ENCODE results near the gene UNC5B. TPM values are rescaled to one million over a fixed set of nuclear protein-coding genes. Genes with fewer than 3 reads are reported as not detected.
"Not testable (repeated sequence)": the region's sequence is repeated elsewhere in the genome, so short reads cannot be mapped to it uniquely, and the experiment has no call there.

The UNC5B gene
- total RNA-seq, 1 donor = 9.9 TPM

- DNase-seq (ENCODE audit: low read depth) = no peak
- H3K4me3 ChIP-seq (ENCODE audit: low read depth, low read length) = no peak overlapping the region
- TF ChIP-seq CTCF (IDR thresholded peaks at IDR 0.05; ENCODE audit: insufficient read depth, low read depth, low read length) = no peak
These were observed 80.5 kb downstream of the UNC5B start for GRCh38 chr10:71292624-71293445.

- DNase-seq (ENCODE audit: low read depth) = no peak
- H3K4me3 ChIP-seq (ENCODE audit: low read depth, low read length) = no peak overlapping the region
- no peak for TF ChIP-seq CTCF (IDR thresholded peaks at IDR 0.05; ENCODE audit: insufficient read depth, low read depth, low read length)
These were observed 81.2 kb downstream of the UNC5B start for GRCh38 chr10:71293446-71294084.

- TF ChIP-seq CTCF (IDR thresholded peaks at IDR 0.05; ENCODE audit: insufficient read depth, low read depth, low read length) = no peak
- no peak overlapping the region for H3K4me3 ChIP-seq (ENCODE audit: low read depth, low read length)
- no peak for DNase-seq (ENCODE audit: low read depth)
These were observed 81.8 kb downstream of the UNC5B start for GRCh38 chr10:71294091-71294561.

GRCh38 chr10:71294856-71295255, 82.5 kb downstream of the UNC5B start:
- DNase-seq (ENCODE audit: low read depth) = no peak
- TF ChIP-seq CTCF (IDR thresholded peaks at IDR 0.05; ENCODE audit: insufficient read depth, low read depth, low read length) = no peak
- H3K4me3 ChIP-seq (ENCODE audit: low read depth, low read length) = no peak overlapping the region

GRCh38 chr10:71295641-71296040, 83.3 kb downstream of the UNC5B start:
- no peak for DNase-seq (ENCODE audit: low read depth)

GRCh38 chr10:71296086-71296485, 83.7 kb downstream of the UNC5B start:
- DNase-seq (ENCODE audit: low read depth) = no peak
- TF ChIP-seq CTCF (IDR thresholded peaks at IDR 0.05; ENCODE audit: insufficient read depth, low read depth, low read length) = no peak
- H3K4me3 ChIP-seq (ENCODE audit: low read depth, low read length) = no peak overlapping the region

More at GRCh38 chr10:71295641-71296040, 83.3 kb downstream of the UNC5B start:
- no peak overlapping the region for H3K4me3 ChIP-seq (ENCODE audit: low read depth, low read length)
- no peak for TF ChIP-seq CTCF (IDR thresholded peaks at IDR 0.05; ENCODE audit: insufficient read depth, low read depth, low read length)

GRCh38 chr10:71296811-71297210, 84.4 kb downstream of the UNC5B start:
- H3K4me3 ChIP-seq (ENCODE audit: low read depth, low read length); DNase-seq (ENCODE audit: low read depth): not testable (repeated sequence)

Data from fibroblast of villous mesenchyme (primary cell).